HEK293T (cell line): ENCODE data around the gene ADAP1.

ENCODE experiments used
- ARNT ChIP-seq: fragments of 450-650 bp; IDR thresholded peaks from 2 replicates; pipeline ENCODE4 v1.6.1; 2017; ENCODE audit warnings: mild to moderate bottlenecking
- BHLHE40 ChIP-seq: fragments of 450-650 bp; IDR thresholded peaks from 2 replicates; pipeline ENCODE4 v1.6.1; 2016; ENCODE audit warnings: mild to moderate bottlenecking, moderate library complexity, borderline replicate concordance
- ELF4 ChIP-seq: fragments of 450-650 bp; IDR thresholded peaks from 2 replicates; pipeline ENCODE4 v1.6.1; 2017; ENCODE audit warnings: antibody characterized with exemption
- FOXK2 ChIP-seq: fragments of 450-650 bp; IDR thresholded peaks from 2 replicates; pipeline ENCODE4 v1.6.1; 2016; ENCODE audit warnings: mild to moderate bottlenecking
- HDGF ChIP-seq: fragments of 450-650 bp; IDR thresholded peaks from 2 replicates; pipeline ENCODE4 v1.6.1; 2017; ENCODE audit warnings: antibody characterized with exemption, borderline replicate concordance
- L3MBTL2 ChIP-seq: fragments of 450-650 bp; conservative IDR thresholded peaks from 2 replicates; pipeline ENCODE4 v1.6.1; 2016; ENCODE audit warnings: mild to moderate bottlenecking
- LEF1 ChIP-seq: fragments of 450-650 bp; IDR thresholded peaks from 2 replicates; pipeline ENCODE4 v1.6.1; 2017; ENCODE audit warnings: mild to moderate bottlenecking, borderline replicate concordance
- PKNOX1 ChIP-seq: fragments of 450-650 bp; IDR thresholded peaks from 2 replicates; pipeline ENCODE4 v1.6.1; 2016
- SUZ12 ChIP-seq: fragments of 450-650 bp; IDR thresholded peaks from 2 replicates; pipeline ENCODE4 v1.6.1; 2016; ENCODE audit warnings: mild to moderate bottlenecking
- TARDBP ChIP-seq: fragments of 450-650 bp; IDR thresholded peaks from 2 replicates; pipeline ENCODE4 v1.6.1; 2016

- TF ChIP-seq PKNOX1 (no peak), SUZ12 (no peak), L3MBTL2 (no peak), ELF4 (no peak), TARDBP (no peak), FOXK2 (no peak), LEF1 (no peak), ARNT (no peak), HDGF (no peak), BHLHE40 (no peak)
These were observed 27.3 kb downstream of the ADAP1 start for GRCh38 chr7:927031-927671.
